GM20000 (cell line): ENCODE results near the gene ITGB4.

Source experiments
- DNase-seq: peaks from one replicate; pipeline ENCODE4 v3.0.0; 2012; ENCODE audit warnings: low spot score
- TF ChIP-seq, protein P1 (sequence below): IDR thresholded peaks from 2 replicates; pipeline ENCODE4 v1.5.1; 2012; ENCODE audit warnings: mild to moderate bottlenecking, control low read depth; ENCODE audit errors: extremely low read depth, missing control alignments

The ITGB4 gene

DNA sequence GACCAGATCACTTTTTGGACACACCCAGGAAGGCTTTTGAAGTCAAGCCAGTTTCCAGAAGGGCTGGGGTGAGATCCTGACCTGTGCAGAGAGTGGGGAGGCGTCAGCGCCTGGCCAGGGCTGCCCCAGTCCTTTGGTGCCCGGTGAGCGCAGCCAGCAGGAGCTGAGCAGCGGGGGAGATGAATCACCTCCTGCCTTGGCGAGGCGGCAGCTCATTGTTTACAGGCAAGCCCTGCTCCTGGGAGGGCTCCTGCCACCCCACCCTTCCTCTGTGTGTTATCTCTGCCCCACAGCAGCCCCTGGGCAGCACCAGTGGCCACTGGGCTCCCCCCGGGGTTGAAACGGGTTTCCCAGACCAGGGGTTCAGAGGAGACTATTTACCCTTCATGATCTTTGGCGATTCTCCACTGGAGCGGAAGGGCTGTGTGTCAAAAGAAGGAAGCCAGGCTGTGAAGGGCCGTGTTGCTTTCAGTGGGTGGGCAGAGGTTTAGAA is 14.1 kb upstream of the ITGB4 start:
- DNase-seq = no peak
- TF ChIP-seq, protein P1, sequence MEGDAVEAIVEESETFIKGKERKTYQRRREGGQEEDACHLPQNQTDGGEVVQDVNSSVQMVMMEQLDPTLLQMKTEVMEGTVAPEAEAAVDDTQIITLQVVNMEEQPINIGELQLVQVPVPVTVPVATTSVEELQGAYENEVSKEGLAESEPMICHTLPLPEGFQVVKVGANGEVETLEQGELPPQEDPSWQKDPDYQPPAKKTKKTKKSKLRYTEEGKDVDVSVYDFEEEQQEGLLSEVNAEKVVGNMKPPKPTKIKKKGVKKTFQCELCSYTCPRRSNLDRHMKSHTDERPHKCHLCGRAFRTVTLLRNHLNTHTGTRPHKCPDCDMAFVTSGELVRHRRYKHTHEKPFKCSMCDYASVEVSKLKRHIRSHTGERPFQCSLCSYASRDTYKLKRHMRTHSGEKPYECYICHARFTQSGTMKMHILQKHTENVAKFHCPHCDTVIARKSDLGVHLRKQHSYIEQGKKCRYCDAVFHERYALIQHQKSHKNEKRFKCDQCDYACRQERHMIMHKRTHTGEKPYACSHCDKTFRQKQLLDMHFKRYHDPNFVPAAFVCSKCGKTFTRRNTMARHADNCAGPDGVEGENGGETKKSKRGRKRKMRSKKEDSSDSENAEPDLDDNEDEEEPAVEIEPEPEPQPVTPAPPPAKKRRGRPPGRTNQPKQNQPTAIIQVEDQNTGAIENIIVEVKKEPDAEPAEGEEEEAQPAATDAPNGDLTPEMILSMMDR = no peak

DNA sequence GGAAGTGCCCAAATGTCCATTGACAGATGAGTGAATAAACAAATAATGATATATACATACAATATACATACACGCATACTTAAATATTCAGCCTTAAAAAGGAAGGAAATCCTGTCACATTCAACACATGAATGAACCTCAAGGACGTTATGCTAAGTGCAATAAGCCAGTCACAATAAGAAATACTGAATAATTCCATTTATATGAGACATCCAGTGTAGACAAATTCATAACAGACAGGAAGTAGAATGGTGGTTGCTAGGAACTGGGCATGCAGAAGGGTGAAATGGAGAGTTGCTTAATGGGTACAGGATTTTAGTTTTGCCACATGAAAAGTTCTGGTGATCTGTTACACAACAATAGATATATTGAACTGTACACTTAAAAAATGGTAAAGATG is 8.8 kb upstream of the ITGB4 start:
- TF ChIP-seq, protein P1 = no peak
- no peak for DNase-seq

GRCh38 chr17:75719732-75720131 is 1.5 kb upstream of the ITGB4 start:
- no peak for DNase-seq
- TF ChIP-seq, protein P1 = no peak

DNA sequence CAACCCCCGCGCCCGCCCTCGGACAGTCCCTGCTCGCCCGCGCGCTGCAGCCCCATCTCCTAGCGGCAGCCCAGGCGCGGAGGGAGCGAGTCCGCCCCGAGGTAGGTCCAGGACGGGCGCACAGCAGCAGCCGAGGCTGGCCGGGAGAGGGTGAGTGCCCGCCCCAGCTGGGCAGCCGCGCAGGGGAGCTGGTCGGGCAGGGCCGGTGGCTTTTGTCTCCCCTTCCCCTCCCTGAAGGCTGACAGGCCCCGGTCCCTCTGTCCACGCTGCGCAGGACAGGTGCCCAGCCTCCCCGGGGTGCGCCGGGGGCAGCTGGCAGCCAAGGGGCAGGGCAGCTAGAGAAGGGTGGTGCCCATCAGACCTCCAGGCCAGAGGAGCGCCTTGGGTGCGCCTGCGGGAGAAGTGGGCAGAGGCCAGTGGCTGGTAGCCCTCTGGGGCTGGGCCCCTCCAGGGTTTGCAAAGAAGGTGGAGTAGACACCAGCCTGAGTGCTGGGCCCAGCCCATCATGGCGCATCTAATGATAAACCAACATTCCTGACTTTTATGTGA is 278 bp downstream of the ITGB4 start:
- TF ChIP-seq, protein P1 = no peak
- no peak for DNase-seq

- TF ChIP-seq, protein P1 = no peak
- DNase-seq = no peak
Observed at GRCh38 chr17:75722076-75722475, 817 bp downstream of the ITGB4 start.

- DNase-seq = no peak
- TF ChIP-seq, protein P1 = no peak
Observed at GRCh38 chr17:75722542-75723095, 1.4 kb downstream of the ITGB4 start.

- TF ChIP-seq, protein P1 = no peak
- no peak for DNase-seq
Observed at GRCh38 chr17:75723171-75723930, 2.1 kb downstream of the ITGB4 start.
